H1 (cell line): ENCODE data around the gene PACC1. TPM values are rescaled to one million over a fixed set of nuclear protein-coding genes. Genes with fewer than 3 reads are reported as not detected.

ENCODE experiments used
- CTCF ChIA-PET: fragments of 300-600 bp; sonication (Branson Sonifier 250); formaldehyde crosslinking; loops from one replicate; lab custom pipeline; 2021; ENCODE audit not compliant: partially characterized antibody; lab: Charles Lee
- POLR2A ChIA-PET: fragments of 300-600 bp; sonication (Branson Sonifier 250); formaldehyde crosslinking; loops from one replicate; lab custom pipeline; 2021; ENCODE audit warnings: inconsistent platforms; ENCODE audit not compliant: partially characterized antibody; lab: Charles Lee
- DNase-seq, 2 experiments: peaks; one replicate each; pipeline versions ENCODE4 v3.0.0 to v3.0.0-alpha.2; 2010 to 2022; ENCODE audit warnings: low spot score in 2 of 2, low read depth in 1 of 2, mixed read lengths in 1 of 2
- FAIRE-seq: peaks from 2 replicates; lab custom pipeline; 2011; peaks lifted over from hg19 to GRCh38; lab: Jason Lieb, UNC
- H2AFZ ChIP-seq: 2 replicates; pipeline ENCODE4 v1.8.1; 2012; ENCODE audit warnings: low read length, inconsistent platforms
- H2AK5ac ChIP-seq: 2 replicates; pipeline ENCODE4 v1.6.1; 2013; ENCODE audit warnings: low read depth, low read length
- H2BK120ac ChIP-seq: replicated peaks from 2 replicates; pipeline ENCODE3; 2013; ENCODE audit warnings: low read depth, low read length, inconsistent platforms
- H2BK12ac ChIP-seq: 2 replicates; pipeline ENCODE4 v1.6.1; 2013; ENCODE audit warnings: low read depth, low read length
- H2BK15ac ChIP-seq: 2 replicates; pipeline ENCODE4 v1.6.1; 2013; ENCODE audit warnings: low read length
- H2BK20ac ChIP-seq: 2 replicates; pipeline ENCODE4 v1.6.1; 2013; ENCODE audit warnings: low read length
- H2BK5ac ChIP-seq: 2 replicates; pipeline ENCODE4 v1.6.1; 2013; ENCODE audit warnings: low read depth, low read length
- H3K14ac ChIP-seq: 2 replicates; pipeline ENCODE4 v1.6.1; 2013; ENCODE audit warnings: inconsistent platforms; ENCODE audit not compliant: insufficient read length
- H3K18ac ChIP-seq: 2 replicates; pipeline ENCODE4 v1.6.1; 2013; ENCODE audit warnings: low read length; ENCODE audit errors: extremely low read depth
- H3K23ac ChIP-seq: 2 replicates; pipeline ENCODE4 v1.6.1; 2013; ENCODE audit warnings: inconsistent platforms; ENCODE audit not compliant: insufficient read length
- H3K23me2 ChIP-seq: 2 replicates; pipeline ENCODE4 v1.6.1; 2013; ENCODE audit warnings: low read depth, low read length
- H3K27ac ChIP-seq: 2 replicates; pipeline ENCODE4 v1.6.1; 2011; ENCODE audit warnings: low read depth, low read length, inconsistent platforms
- H3K27me3 ChIP-seq, 4 experiments: replicated peaks in 1 of 4; 1 replicate in 1 of 4; 2 replicates in 3 of 4; pipeline versions ENCODE4 v1.6.1 to v1.8.1; 2011 to 2013; ENCODE audit warnings: low read length in 3 of 4, mild to moderate bottlenecking in 3 of 4, inconsistent platforms in 2 of 4, mixed read lengths in 2 of 4, moderate library complexity in 1 of 4; ENCODE audit not compliant: control insufficient read depth in 3 of 4, insufficient read depth in 3 of 4; ENCODE audit errors: extremely low read depth in 1 of 4
- H3K36me3 ChIP-seq, 4 experiments: 2 replicates each; pipeline versions ENCODE4 v1.6.1 to v1.8.1; 2011 to 2013; ENCODE audit warnings: mild to moderate bottlenecking in 4 of 4, low read length in 3 of 4, moderate library complexity in 2 of 4, control low read depth in 1 of 4, inconsistent platforms in 1 of 4; ENCODE audit not compliant: insufficient read depth in 4 of 4, control insufficient read depth in 2 of 4
- H3K4ac ChIP-seq: replicated peaks from 2 replicates; pipeline ENCODE3; 2013; ENCODE audit warnings: low read length, low read depth, mixed read lengths, inconsistent platforms; ENCODE audit not compliant: insufficient read length
- H3K4me1 ChIP-seq, 4 experiments: replicated peaks in 1 of 4; 1 replicate in 1 of 4; 2 replicates in 3 of 4; pipeline versions ENCODE4 v1.6.1 to v1.8.1; 2011 to 2013; ENCODE audit warnings: low read length in 3 of 4, inconsistent platforms in 2 of 4, mixed read lengths in 1 of 4; ENCODE audit not compliant: insufficient read depth in 4 of 4, control insufficient read depth in 3 of 4
- H3K4me2 ChIP-seq, 2 experiments: 2 replicates each; pipeline versions ENCODE4 v1.6.1 to v1.8.1; 2011 to 2013; ENCODE audit warnings: low read depth in 2 of 2, low read length in 2 of 2, control low read depth in 1 of 2, inconsistent platforms in 1 of 2, mild to moderate bottlenecking in 1 of 2; ENCODE audit not compliant: insufficient read depth in 1 of 2
- H3K4me3 ChIP-seq, 4 experiments: fragments of 200-600, 300-600 bp in 1 of 4; sonication (generic), shearing (Covaris generic), sonication (Bioruptor Twin) in 1 of 4; 2 replicates each; pipeline versions ENCODE4 v1.5.1 to v1.8.1; 2011 to 2016; ENCODE audit warnings: low read length in 4 of 4, low read depth in 3 of 4, control low read depth in 2 of 4, inconsistent platforms in 2 of 4, mild to moderate bottlenecking in 2 of 4, mixed read lengths in 1 of 4, moderate library complexity in 1 of 4; ENCODE audit not compliant: insufficient read depth in 2 of 4; ENCODE audit errors: extremely low read depth in 1 of 4
- H3K56ac ChIP-seq: replicated peaks from 2 replicates; pipeline ENCODE3; 2013; ENCODE audit warnings: low read depth, mild to moderate bottlenecking, mixed read lengths, low read length, inconsistent platforms; ENCODE audit not compliant: insufficient read length
- H3K79me1 ChIP-seq: 2 replicates; pipeline ENCODE4 v1.6.1; 2013; ENCODE audit warnings: low read depth, low read length, control low read depth
- H3K79me2 ChIP-seq, 2 experiments: 2 replicates each; pipeline versions ENCODE4 v1.6.1 to v1.8.1; 2012 to 2013; ENCODE audit warnings: low read length in 2 of 2, mild to moderate bottlenecking in 2 of 2, inconsistent platforms in 1 of 2; ENCODE audit not compliant: insufficient read depth in 2 of 2, control insufficient read depth in 1 of 2
- H3K9ac ChIP-seq, 4 experiments: replicated peaks in 1 of 4; 1 replicate in 1 of 4; 2 replicates in 3 of 4; pipeline versions ENCODE4 v1.6.1 to v1.8.1; 2011 to 2013; ENCODE audit warnings: low read depth in 3 of 4, low read length in 3 of 4, control low read depth in 2 of 4, mild to moderate bottlenecking in 2 of 4, moderate library complexity in 2 of 4, inconsistent platforms in 1 of 4; ENCODE audit errors: extremely low read depth in 1 of 4
- H3K9me3 ChIP-seq, 2 experiments: 2 replicates each; pipeline versions ENCODE4 v1.6.1 to v1.8.1; 2012 to 2013; ENCODE audit warnings: mild to moderate bottlenecking in 2 of 2, moderate library complexity in 2 of 2, control low read depth in 1 of 2, inconsistent platforms in 1 of 2, low read depth in 1 of 2, low read length in 1 of 2, mixed read lengths in 1 of 2; ENCODE audit not compliant: insufficient read depth in 2 of 2
- H4K20me1 ChIP-seq, 2 experiments: replicated peaks in 1 of 2; 2 replicates each; pipeline versions ENCODE3 to v1.8.1; 2011 to 2013; ENCODE audit warnings: inconsistent platforms in 2 of 2, low read length in 2 of 2, mild to moderate bottlenecking in 1 of 2; ENCODE audit not compliant: insufficient read depth in 2 of 2, control insufficient read depth in 1 of 2
- H4K5ac ChIP-seq: 2 replicates; pipeline ENCODE4 v1.6.1; 2013; ENCODE audit warnings: low read length, low read depth, mixed read lengths, inconsistent platforms; ENCODE audit not compliant: insufficient read length
- H4K8ac ChIP-seq: 2 replicates; pipeline ENCODE4 v1.8.0; 2013; ENCODE audit warnings: mild to moderate bottlenecking, moderate library complexity, low read length, inconsistent platforms; ENCODE audit not compliant: insufficient read depth; ENCODE audit errors: extremely low read depth
- H4K91ac ChIP-seq: replicated peaks from 2 replicates; pipeline ENCODE3; 2013; ENCODE audit warnings: low read length, mixed read lengths, inconsistent platforms; ENCODE audit not compliant: insufficient read length
- CHD2 ChIP-seq: IDR thresholded peaks from 2 replicates; pipeline ENCODE4 v1.6.1; 2012; ENCODE audit warnings: low read length, improper control_type of control experiment
- CTBP2 ChIP-seq: IDR thresholded peaks from 2 replicates; pipeline ENCODE4 v1.7.0; 2011; ENCODE audit warnings: borderline replicate concordance, mild to moderate bottlenecking, moderate library complexity, mixed read lengths, low read length; ENCODE audit not compliant: insufficient read depth, insufficient read length
- FOSL1 ChIP-seq: IDR thresholded peaks from 2 replicates; pipeline ENCODE4 v1.6.1; 2011; ENCODE audit warnings: mild to moderate bottlenecking, low read depth, low read length, moderate library complexity; ENCODE audit not compliant: insufficient read depth
- GTF2F1 ChIP-seq: IDR thresholded peaks from 2 replicates; pipeline ENCODE4 v1.6.1; 2012; ENCODE audit warnings: low read depth, low read length, improper control_type of control experiment, borderline replicate concordance
- POU5F1 ChIP-seq: IDR thresholded peaks from 2 replicates; pipeline ENCODE4 v1.6.1; 2011; ENCODE audit warnings: low read depth, mild to moderate bottlenecking, low read length, moderate library complexity
- RNF2 ChIP-seq: fragments of 200-900, 300-1000 bp; sonication (generic); IDR thresholded peaks from 2 replicates; pipeline ENCODE4 v1.7.1; 2016; ENCODE audit warnings: borderline replicate concordance, low read depth, mild to moderate bottlenecking, antibody characterized with exemption, low read length; ENCODE audit not compliant: poor library complexity, severe bottlenecking; ENCODE audit errors: missing control alignments
- SAP30 ChIP-seq: fragments of 300-600 bp; sonication (generic); IDR thresholded peaks from 2 replicates; pipeline ENCODE4 v1.7.1; 2012; ENCODE audit warnings: low read length, moderate library complexity, mild to moderate bottlenecking, inconsistent platforms; ENCODE audit not compliant: insufficient read depth, insufficient replicate concordance
- SRF ChIP-seq: IDR thresholded peaks from 2 replicates; pipeline ENCODE4 v1.6.1; 2011; ENCODE audit warnings: mild to moderate bottlenecking, low read depth, low read length, moderate library complexity
- TAF1 ChIP-seq: IDR thresholded peaks from 2 replicates; pipeline ENCODE4 v1.6.1; 2011; ENCODE audit warnings: mild to moderate bottlenecking, low read depth, low read length
- whole genome bisulfite sequencing, 2 experiments: shearing (Covaris generic) in 1 of 2; methylation state at CpG; one replicate each; pipeline versions ENCODE4 v1.1.6 to v1.1.7; 2013 to 2015; ENCODE audit warnings: low lambda C conversion rate in 2 of 2, mixed read lengths in 2 of 2, inconsistent platforms in 1 of 2, low coverage in 1 of 2, missing lambda C conversion rate in 1 of 2; ENCODE audit not compliant: insufficient replicate concordance in 2 of 2, insufficient coverage in 1 of 2, insufficient read length in 1 of 2; ENCODE audit errors: extremely low coverage in 1 of 2, missing lambda C conversion rate in 1 of 2; 5-methylcytosine and 5-hydroxymethylcytosine counted together
- polyA plus RNA-seq, 7 experiments: library from polyadenylated mRNA; depleted of rRNA in 3 of 7; stranded (reverse) in 5 of 7; unstranded in 2 of 7; fragments of >200 nt in 5 of 7; fragments of 200-250 nt in 2 of 7; gene quantifications; 1 replicate in 5 of 7; 2 replicates in 1 of 7; 4 replicates in 1 of 7; pipeline versions ENCODE4 v1.2.1 to v1.2.3, GENCODE V29; 2011 to 2013; ENCODE audit warnings: missing spikeins in 2 of 7, mixed read lengths in 2 of 7
- total RNA-seq: library from RNA; stranded (reverse); fragmentation: NEBNext Ultra II Directional; extraction: Animal tissue kit (Norgen Biotek cat#: 25700); gene quantifications from 2 replicates; pipeline ENCODE4 v1.2.1, GENCODE V29; 2021
- TF ChIP-seq, protein P1 (sequence below): IDR thresholded peaks from 2 replicates; pipeline ENCODE4 v1.6.1; 2012; ENCODE audit warnings: low read length, inconsistent platforms

The PACC1 gene
- total and polyA plus RNA-seq, 2 of the 8 experiments (the other 6 are each of a cell fraction or from before 2014, with no cell fraction given) = 18.8 to 23.5 TPM

DNA sequence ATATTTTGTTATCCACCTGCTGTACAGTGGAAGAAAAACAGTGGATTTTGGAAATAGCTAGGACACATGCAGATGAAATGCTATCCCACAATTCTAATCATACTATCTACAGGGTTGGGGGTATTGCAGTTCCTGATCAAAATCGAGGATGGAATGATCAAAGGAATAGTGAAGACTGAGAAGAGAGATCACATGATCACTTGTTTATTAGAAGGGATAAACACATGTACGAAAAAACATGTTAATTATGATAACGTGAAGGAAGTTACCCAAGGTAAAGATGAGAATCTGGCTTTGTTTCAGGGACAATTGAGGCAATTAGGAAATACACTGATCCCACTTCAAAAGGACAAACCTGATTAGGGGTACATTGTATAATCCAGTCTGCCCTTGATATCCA lies 9.2 kb upstream of the PACC1 start (continued):
- no peak for TF ChIP-seq CHD2

DNA sequence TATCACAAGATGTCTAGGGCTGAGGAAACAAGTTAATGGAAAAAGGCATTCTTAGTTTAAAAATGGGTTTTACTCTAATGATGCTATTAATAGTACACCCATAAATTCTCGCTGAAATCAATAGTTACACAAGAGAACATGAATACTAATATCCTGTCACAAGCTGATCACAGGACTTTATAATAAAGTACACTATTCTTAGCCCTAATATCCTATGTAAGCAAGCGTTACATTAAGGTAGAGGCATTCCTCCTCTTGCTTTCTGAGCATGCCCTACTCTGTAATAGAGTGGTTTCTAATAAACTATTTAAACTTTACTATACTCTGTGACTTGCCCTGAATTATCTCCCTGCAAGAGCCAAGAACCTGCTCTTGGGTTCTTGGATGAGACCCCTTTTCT lies 6.5 kb upstream of the PACC1 start:
- no peak overlapping the region for H3K56ac ChIP-seq
- POLR2A ChIA-PET = no interaction called here
- no peak for DNase-seq
- no peaks in the 10 kb centered on the region for H3K79me1 ChIP-seq
- no peak for FAIRE-seq
- H4K91ac ChIP-seq = no peak overlapping the region
- H2BK12ac ChIP-seq = no peak overlapping the region
- no peak overlapping the region for H3K4ac ChIP-seq
- H2BK120ac ChIP-seq = no peak overlapping the region
- H2BK5ac ChIP-seq = no peak overlapping the region
- no peak overlapping the region for H2BK20ac ChIP-seq
- no peak overlapping the region for H2BK15ac ChIP-seq
- no peak overlapping the region for H3K9ac ChIP-seq
- no peak overlapping the region for H3K4me2 ChIP-seq
- H3K14ac ChIP-seq = no peak overlapping the region
- H4K20me1 ChIP-seq = no peaks in the 10 kb centered on the region
- no peak overlapping the region for H3K23ac ChIP-seq
- 90% methylated on average over 2 of the region's 2 CpGs; no CpG with 5 or more reads in 1 of the 2 experiments for WGBS, 2 experiments
- CTCF ChIA-PET = no interaction called here
- H3K27ac ChIP-seq = no peak overlapping the region
- no peaks in the 10 kb centered on the region; the same call in 1 of the 2 replicates for H3K23me2 ChIP-seq
- no peaks in the 10 kb centered on the region for H3K79me2 ChIP-seq
- no peak overlapping the region for H2AFZ ChIP-seq
- no peak overlapping the region for H4K5ac ChIP-seq
- no peak overlapping the region for H2AK5ac ChIP-seq
- H3K36me3 ChIP-seq = no peaks in the 10 kb centered on the region
- no peak overlapping the region for H3K18ac ChIP-seq
- no peak overlapping the region for H4K8ac ChIP-seq
- no peak overlapping the region for H3K4me3 ChIP-seq
- no peaks in the 10 kb centered on the region; a peak in 1 of 7 replicates for H3K27me3 ChIP-seq
- no peaks in the 10 kb centered on the region for H3K4me1 ChIP-seq
- H3K9me3 ChIP-seq = no peaks in the 10 kb centered on the region
- TF ChIP-seq TAF1 (no peak), CHD2 (no peak), SAP30 (no peak), SRF (no peak), GTF2F1 (no peak), RNF2 (no peak), POU5F1 (no peak), FOSL1 (no peak), CTBP2 (no peak)
- TF ChIP-seq, protein P1, sequence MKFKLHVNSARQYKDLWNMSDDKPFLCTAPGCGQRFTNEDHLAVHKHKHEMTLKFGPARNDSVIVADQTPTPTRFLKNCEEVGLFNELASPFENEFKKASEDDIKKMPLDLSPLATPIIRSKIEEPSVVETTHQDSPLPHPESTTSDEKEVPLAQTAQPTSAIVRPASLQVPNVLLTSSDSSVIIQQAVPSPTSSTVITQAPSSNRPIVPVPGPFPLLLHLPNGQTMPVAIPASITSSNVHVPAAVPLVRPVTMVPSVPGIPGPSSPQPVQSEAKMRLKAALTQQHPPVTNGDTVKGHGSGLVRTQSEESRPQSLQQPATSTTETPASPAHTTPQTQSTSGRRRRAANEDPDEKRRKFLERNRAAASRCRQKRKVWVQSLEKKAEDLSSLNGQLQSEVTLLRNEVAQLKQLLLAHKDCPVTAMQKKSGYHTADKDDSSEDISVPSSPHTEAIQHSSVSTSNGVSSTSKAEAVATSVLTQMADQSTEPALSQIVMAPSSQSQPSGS = no peak
